Measurements from ENCODE around the gene SYNE1.
A peak's percentile ranks its signal among the peaks of the same experiment; 100 is the strongest.

SYNE1 gene

GRCh38 chr6:152212437-152212836 lies 424.7 kb downstream of the SYNE1 start:
- no peak for TF ChIP-seq CTCF (IDR thresholded peaks at IDR 0.05; ENCODE audit: low read depth, low read length, missing control alignments)
- DNase-seq (ENCODE audit: low read depth) = no peak
- H3K4me3 ChIP-seq (ENCODE audit: low read depth, low read length) = no peak overlapping the region
- in situ Hi-C loops (cut with HindIII; ENCODE audit: low sequenced_read_pairs) = no loop called here

GRCh38 chr6:152209211-152209610 lies 428.0 kb downstream of the SYNE1 start:
- in situ Hi-C loops (cut with HindIII; ENCODE audit: low sequenced_read_pairs) = no loop called here
- H3K4me3 ChIP-seq (ENCODE audit: low read depth, low read length) = no peak overlapping the region
- no peak for TF ChIP-seq CTCF (IDR thresholded peaks at IDR 0.05; ENCODE audit: low read depth, low read length, missing control alignments)
- no peak for DNase-seq (ENCODE audit: low read depth)

- TF ChIP-seq CTCF (IDR thresholded peaks at IDR 0.05; ENCODE audit: low read depth, low read length, missing control alignments) = no peak
- in situ Hi-C loops (cut with HindIII; ENCODE audit: low sequenced_read_pairs) = no loop called here
- DNase-seq (ENCODE audit: low read depth) = no peak
- H3K4me3 ChIP-seq (ENCODE audit: low read depth, low read length) = no peak overlapping the region
These were observed 429.0 kb downstream of the SYNE1 start for GRCh38 chr6:152207915-152208714.

- in situ Hi-C loops (cut with HindIII; ENCODE audit: low sequenced_read_pairs) = no loop called here
- no peak overlapping the region for H3K4me3 ChIP-seq (ENCODE audit: low read depth, low read length)
- TF ChIP-seq CTCF (IDR thresholded peaks at IDR 0.05; ENCODE audit: low read depth, low read length, missing control alignments) = peak; percentile 30
- DNase-seq (ENCODE audit: low read depth) = no peak
These were observed 430.9 kb downstream of the SYNE1 start for GRCh38 chr6:152206072-152206818.

GRCh38 chr6:152204591-152204990 lies 432.6 kb downstream of the SYNE1 start:
- peak; percentile 5 for DNase-seq (ENCODE audit: low read depth)
- in situ Hi-C loops (cut with HindIII; ENCODE audit: low sequenced_read_pairs) = no loop called here
- no peak overlapping the region for H3K4me3 ChIP-seq (ENCODE audit: low read depth, low read length)
- no peak for TF ChIP-seq CTCF (IDR thresholded peaks at IDR 0.05; ENCODE audit: low read depth, low read length, missing control alignments)

- no peak for DNase-seq (ENCODE audit: low read depth)
- in situ Hi-C loops (cut with HindIII; ENCODE audit: low sequenced_read_pairs) = no loop called here
- no peak overlapping the region for H3K4me3 ChIP-seq (ENCODE audit: low read depth, low read length)
- no peak for TF ChIP-seq CTCF (IDR thresholded peaks at IDR 0.05; ENCODE audit: low read depth, low read length, missing control alignments)
These were observed 436.0 kb downstream of the SYNE1 start for GRCh38 chr6:152201120-152201519.
